ENCODE data around the gene NT5C3A. TPM values are rescaled to one million over a fixed set of nuclear protein-coding genes. Genes with fewer than 3 reads are reported as not detected.

NT5C3A gene
- total RNA-seq = 16.0 and 23.7 TPM in 2 replicates

GRCh38 chr7:33062023-33062781 lies at the start of gene NT5C3A:
TSS of gene NT5C3A (minus strand) at chr7:33062776. CDS start at chr7:33062705, 71 bp downstream.

GRCh38 chr7:33109005-33109757 lies 46.6 kb upstream of the NT5C3A start, which contains the start of gene RP9:
TSS of gene RP9 (minus strand) at chr7:33109404. CDS start at chr7:33109372, 32 bp downstream.

Small RNA genes within 50 kb of the gene (small RNA-seq; reads per million reads assigned to genes)
- not detected for gene RN7SL505P
- not detected for gene RNU6-388P
- not detected for gene RPS29P14

Other genes starting within 250 kb of the NT5C3A start
- 61.8 and 63.7 TPM in 2 replicates for gene KBTBD2, start 171.0 kb downstream of the NT5C3A start, total RNA-seq
- gene FKBP9, start 105.3 kb downstream of the NT5C3A start, total RNA-seq = 170 and 183 TPM in 2 replicates
- 13.4 and 14.4 TPM in 2 replicates for gene RP9, start 46.6 kb upstream of the NT5C3A start, total RNA-seq
- 11.1 TPM in 2 replicates for gene BBS9, start 66.8 kb upstream of the NT5C3A start, total RNA-seq

Measured in vein endothelial cell (primary cell).